ENCODE data around the gene PTPRD. TPM values are rescaled to one million over a fixed set of nuclear protein-coding genes. Genes with fewer than 3 reads are reported as not detected.

Gene PTPRD
- total and polyA plus RNA-seq, 2 of the 4 experiments (the other 2 are of a cell fraction): 0.07 to 0.18 TPM

GRCh38 chr9:8764051-8764450 lies 1848.8 kb downstream of the PTPRD start:
- H2AK9ac ChIP-seq (replicated peaks; ENCODE audit: low read depth, low read length, poor library complexity): no peak overlapping the region
- no peak overlapping the region for H3K9ac ChIP-seq (ENCODE audit: low read depth, low read length)
- no peaks in the 10 kb centered on the region for H4K20me1 ChIP-seq (ENCODE audit: insufficient read depth, low read length)
- BruUV-seq (replicated peaks): no TSS peak
- H3K36me3 ChIP-seq (ENCODE audit: control insufficient read depth, insufficient read depth, low read length): no peaks in the 10 kb centered on the region
- H4K5ac ChIP-seq (ENCODE audit: low read depth, low read length): no peak overlapping the region
- no peak overlapping the region for H2AFZ ChIP-seq (replicated peaks; ENCODE audit: low read length, poor library complexity)
- WGBS, 2 experiments (ENCODE audit: extremely low coverage in 2 of 2, insufficient read length in 1 of 2): no CpG with 5 or more reads among the region's 1 CpG
- H2BK5ac ChIP-seq (ENCODE audit: low read depth, low read length, poor library complexity, severe bottlenecking): no peak overlapping the region
- no peak overlapping the region for H3K4me3 ChIP-seq (ENCODE audit: insufficient read depth, low read depth, low read length)
- no peak overlapping the region for H2BK120ac ChIP-seq (ENCODE audit: low read depth, low read length)
- POLR2A ChIA-PET (ENCODE audit: unreplicated experiment): no interaction called here
- H4K8ac ChIP-seq (ENCODE audit: low read depth in 2 of 2, low read length in 2 of 2): no peak overlapping the region
- H3K4ac ChIP-seq (ENCODE audit: low read depth, low read length): no peak overlapping the region
- H4K91ac ChIP-seq (ENCODE audit: insufficient read depth, low read depth, low read length): no peak overlapping the region
- no peak overlapping the region for H3K27ac ChIP-seq (ENCODE audit: insufficient read depth, low read length)
- H3K27me3 ChIP-seq (ENCODE audit: control insufficient read depth, insufficient read depth, low read length): no peaks in the 10 kb centered on the region
- H3K9me1 ChIP-seq (ENCODE audit: insufficient read depth, low read length): no peaks in the 10 kb centered on the region
- TF ChIP-seq NFE2L2 (IDR thresholded peaks at IDR 0.05; ENCODE audit: low read depth, low read length): no peak
- no peak for TF ChIP-seq CTCF (conservative IDR thresholded peaks at IDR 0.05; ENCODE audit: low read depth, low read length)
- no peak for TF ChIP-seq CEBPB (IDR thresholded peaks at IDR 0.05; ENCODE audit: low read depth, low read length)
- no peak for TF ChIP-seq MXI1 (IDR thresholded peaks at IDR 0.05; ENCODE audit: borderline replicate concordance, low read depth, low read length)
- no peak for TF ChIP-seq BHLHE40 (IDR thresholded peaks at IDR 0.05; ENCODE audit: low read depth, low read length)
- TF ChIP-seq ELK1 (IDR thresholded peaks at IDR 0.05; ENCODE audit: borderline replicate concordance, low read depth, low read length): no peak
- TF ChIP-seq MAZ (IDR thresholded peaks at IDR 0.05; ENCODE audit: borderline replicate concordance, low read depth, low read length): no peak
- TF ChIP-seq FOS (IDR thresholded peaks at IDR 0.05; ENCODE audit: low read depth, low read length): no peak
- no peak for TF ChIP-seq RAD21 (IDR thresholded peaks at IDR 0.05; ENCODE audit: low read length)
- no peak for TF ChIP-seq SMC3 (IDR thresholded peaks at IDR 0.05; ENCODE audit: low read depth, low read length)
- TF ChIP-seq RFX5 (IDR thresholded peaks at IDR 0.05; ENCODE audit: low read depth, low read length): no peak
- no peak for TF ChIP-seq POLR2A (IDR thresholded peaks at IDR 0.05; ENCODE audit: low read depth, low read length)
- TF ChIP-seq USF2 (IDR thresholded peaks at IDR 0.05; ENCODE audit: low read depth, low read length): no peak
- no peak for TF ChIP-seq RCOR1 (IDR thresholded peaks at IDR 0.05; ENCODE audit: insufficient replicate concordance, low read length)
- TF ChIP-seq CHD1 (IDR thresholded peaks at IDR 0.05; ENCODE audit: low read depth, low read length): no peak
- H3K4me2 ChIP-seq (ENCODE audit: low read depth, low read length): no peak overlapping the region
- CTCF ChIA-PET: no interaction called here
- H3K79me1 ChIP-seq (ENCODE audit: low read depth in 1 of 2, low read length in 2 of 2): no peaks in the 10 kb centered on the region
- H3K56ac ChIP-seq (ENCODE audit: extremely low read depth, insufficient read depth, low read length): no peak overlapping the region
- H3K23ac ChIP-seq (ENCODE audit: low read depth, low read length): no peak overlapping the region
- in situ Hi-C loops (cut with MboI; ENCODE audit: low sequenced_read_pairs) (no loop called here), dilution Hi-C loops (cut with HindIII; ENCODE audit: low sequenced_read_pairs, unreplicated experiment) (no loop called here), intact Hi-C loops (cut with micrococcal nuclease) (no loop called here)
- H3K14ac ChIP-seq (replicated peaks; ENCODE audit: low read depth, low read length): no peak overlapping the region
- H2BK20ac ChIP-seq (ENCODE audit: low read depth, low read length): no peak overlapping the region
- ATAC-seq (ENCODE audit: low read depth) (no peak), DNase-seq (peak; percentile 5)
- H3K4me1 ChIP-seq (ENCODE audit: control insufficient read depth, insufficient read depth, low read length): no peaks in the 10 kb centered on the region
- no peaks in the 10 kb centered on the region; the same call in 1 of the 2 replicates for H3K9me3 ChIP-seq (ENCODE audit: control insufficient read depth, insufficient read depth, low read length)
- H2BK15ac ChIP-seq (ENCODE audit: low read depth, low read length): no peak overlapping the region
- H3K18ac ChIP-seq (ENCODE audit: low read depth, low read length): no peak overlapping the region
- no peak overlapping the region for H2AK5ac ChIP-seq (ENCODE audit: low read depth, low read length)
